HepG2 (cell line): ENCODE measurements around the gene SPPL3. TPM values are rescaled to one million over a fixed set of nuclear protein-coding genes. Genes with fewer than 3 reads are reported as not detected.

Experiments used
- ATAC-seq: fragments of 200-7000 bp; cut with Tn5 transposase; 3 replicates; pipeline ENCODE4 v1.9.1; 2020; ENCODE audit warnings: mild to moderate bottlenecking, moderate library complexity
- BruUV-seq: library from RNA; stranded (reverse); fragments of 400-500 nt; replicated peaks from 2 replicates; lab custom pipeline; 2021; lab: Mats Ljungman, UMichigan
- CTCF ChIA-PET: fragments of 300-600 bp; formaldehyde crosslinking; extraction: SDS; loops from one replicate; lab custom pipeline; 2021; ENCODE audit warnings: low total read pairs, inconsistent platforms, low intra/inter-chr PET ratio; lab: Yijun Ruan, JAX
- POLR2A ChIA-PET: fragments of 350-600 bp; sonication (Branson Sonifier 250); formaldehyde crosslinking; loops from one replicate; lab custom pipeline; 2020; ENCODE audit warnings: antibody characterized with exemption, inconsistent platforms; lab: Yijun Ruan, JAX
- DNase-seq: peaks from one replicate; pipeline ENCODE4 v3.0.0-alpha.2; 2015; ENCODE audit warnings: low spot score
- FAIRE-seq: peaks from 3 replicates; lab custom pipeline; 2011; peaks lifted over from hg19 to GRCh38; lab: Jason Lieb, UNC
- H2AFZ ChIP-seq: one replicate; pipeline ENCODE4 v1.6.1; 2011; ENCODE audit warnings: low read length, inconsistent platforms
- H3K27ac ChIP-seq: fragments of 300-600 bp; 3 replicates; pipeline ENCODE4 v1.8.0; 2011; ENCODE audit warnings: mixed run types, mild to moderate bottlenecking, mixed read lengths, low read length, inconsistent platforms; ENCODE audit not compliant: insufficient read depth; ENCODE audit errors: extremely low read length
- H3K27me3 ChIP-seq, 2 experiments: fragments of 200-600 bp in 1 of 2; 2 replicates in 1 of 2; 3 replicates in 1 of 2; pipeline versions ENCODE4 v1.6.0 to v1.8.0; 2011; ENCODE audit warnings: low read length in 2 of 2, mild to moderate bottlenecking in 2 of 2, moderate library complexity in 2 of 2, inconsistent platforms in 1 of 2; ENCODE audit not compliant: insufficient read depth in 2 of 2, control insufficient read depth in 1 of 2
- H3K36me3 ChIP-seq, 2 experiments: fragments of 200-600 bp in 1 of 2; replicated peaks in 1 of 2; 2 replicates in 1 of 2; 3 replicates in 1 of 2; pipeline versions ENCODE4 v1.5.1 to v1.8.0; 2011; ENCODE audit warnings: low read length in 2 of 2, inconsistent platforms in 1 of 2; ENCODE audit not compliant: insufficient read depth in 2 of 2, control insufficient read depth in 1 of 2
- H3K4me1 ChIP-seq: 2 replicates; pipeline ENCODE4 v1.5.1; 2012; ENCODE audit warnings: low read length, inconsistent platforms; ENCODE audit not compliant: insufficient read depth
- H3K4me2 ChIP-seq: 2 replicates; pipeline ENCODE4 v1.6.0; 2011; ENCODE audit warnings: low read depth, low read length, inconsistent platforms
- H3K4me3 ChIP-seq, 3 experiments: fragments of 200-600 bp in 1 of 3; sonication (generic), shearing (Covaris generic) in 1 of 3; replicated peaks in 1 of 3; 2 replicates each; pipeline ENCODE4 v1.5.1; 2011 to 2016; ENCODE audit warnings: low read length in 3 of 3, inconsistent platforms in 2 of 3, low read depth in 2 of 3, mild to moderate bottlenecking in 2 of 3, control low read depth in 1 of 3, mixed read lengths in 1 of 3; ENCODE audit not compliant: insufficient read depth in 1 of 3
- H3K79me2 ChIP-seq: one replicate; pipeline ENCODE4 v1.6.1; 2011; ENCODE audit warnings: low read length, inconsistent platforms; ENCODE audit not compliant: insufficient read depth
- H3K9ac ChIP-seq: 2 replicates; pipeline ENCODE4 v1.6.0; 2011; ENCODE audit warnings: mild to moderate bottlenecking, low read depth, low read length, inconsistent platforms; ENCODE audit not compliant: insufficient read depth
- H3K9me3 ChIP-seq: 2 replicates; pipeline ENCODE4 v1.5.1; 2012; ENCODE audit warnings: mild to moderate bottlenecking, low read length
- H4K20me1 ChIP-seq: 2 replicates; pipeline ENCODE4 v1.6.0; 2011; ENCODE audit warnings: inconsistent platforms, mild to moderate bottlenecking, low read length, moderate library complexity; ENCODE audit not compliant: insufficient read depth
- ARHGAP35 ChIP-seq: sonication (generic); formaldehyde crosslinking; IDR thresholded peaks from 2 replicates; pipeline ENCODE4 v1.9.0; 2022; ENCODE audit warnings: mild to moderate bottlenecking, inconsistent platforms, moderate library complexity, missing genetic modification reagents, borderline replicate concordance
- E2F2 ChIP-seq: sonication (generic); formaldehyde crosslinking; IDR thresholded peaks from 2 replicates; pipeline ENCODE4 v1.4.0; 2020; ENCODE audit warnings: missing genetic modification reagents, borderline replicate concordance
- FOXC1 ChIP-seq: sonication (generic); formaldehyde crosslinking; IDR thresholded peaks from 2 replicates; pipeline ENCODE4 v1.8.0; 2022; ENCODE audit warnings: mild to moderate bottlenecking, missing genetic modification reagents, borderline replicate concordance
- GFI1 ChIP-seq: sonication (generic); formaldehyde crosslinking; IDR thresholded peaks from 2 replicates; pipeline ENCODE4 v1.5.0; 2020; ENCODE audit warnings: missing genetic modification reagents, mild to moderate bottlenecking, borderline replicate concordance
- HIVEP1 ChIP-seq: sonication (generic); formaldehyde crosslinking; IDR thresholded peaks from 2 replicates; pipeline ENCODE4 v1.4.0; 2020; ENCODE audit warnings: mild to moderate bottlenecking, missing genetic modification reagents
- PRDM10 ChIP-seq: sonication (generic); formaldehyde crosslinking; IDR thresholded peaks from 2 replicates; pipeline ENCODE4 v1.4.0; 2020; ENCODE audit warnings: low read depth, missing genetic modification reagents
- ZBTB10 ChIP-seq: sonication (generic); formaldehyde crosslinking; IDR thresholded peaks from 2 replicates; pipeline ENCODE4 v1.4.0; 2020; ENCODE audit warnings: missing genetic modification reagents, borderline replicate concordance
- ZNF326 ChIP-seq: sonication (generic); formaldehyde crosslinking; IDR thresholded peaks from 2 replicates; pipeline ENCODE4 v1.4.0; 2020; ENCODE audit warnings: missing genetic modification reagents, borderline replicate concordance
- ZNF749 ChIP-seq: sonication (generic); formaldehyde crosslinking; IDR thresholded peaks from 2 replicates; pipeline ENCODE4 v1.8.0; 2022; ENCODE audit warnings: mild to moderate bottlenecking, missing genetic modification reagents, moderate library complexity, borderline replicate concordance
- WGBS: methylation state at CpG from one replicate; pipeline ENCODE4 v1.1.6; 2017; ENCODE audit warnings: low lambda C conversion rate; 5-methylcytosine and 5-hydroxymethylcytosine counted together
- in situ Hi-C: cut with HindIII; loops from 2 replicates; pipeline ENCODE4 v1.10.0; 2017; ENCODE audit warnings: low pct_unique_long_range_greater_than_20kb; ENCODE audit not compliant: extremely low pct_ligation_motif_present
- intact Hi-C: fragments of 100-400 bp; cut with micrococcal nuclease; formaldehyde crosslinking; loops from one replicate; pipeline ENCODE4 v1.10.0; 2022; ENCODE audit not compliant: unreplicated experiment
- polyA plus RNA-seq, 8 experiments: library from polyadenylated mRNA; depleted of rRNA in 3 of 8; stranded (reverse) in 7 of 8; unstranded in 1 of 8; fragments of >200 nt; fragmentation: Illumina TruSeq in 4 of 8; extraction: Trizol in 4 of 8; gene quantifications; 2 replicates each; pipeline versions ENCODE4 v1.2.1 to v1.2.3, GENCODE V29; 2011 to 2016; ENCODE audit warnings: low read depth in 4 of 8, missing spikeins in 1 of 8, mixed read lengths in 1 of 8; ENCODE audit not compliant: insufficient read depth in 1 of 8
- total RNA-seq, 5 experiments: library from RNA; depleted of rRNA; stranded (reverse); fragments of >200 nt; fragmentation: Illumina TruSeq; extraction: Trizol; gene quantifications; 2 replicates each; pipeline ENCODE4 v1.2.3, GENCODE V29; 2016; ENCODE audit warnings: low read depth in 1 of 5

SPPL3 gene
- total and polyA plus RNA-seq, 2 of the 13 experiments (the other 11 are each of a cell fraction or from before 2014, with no cell fraction given), result 8.9 to 9.1 TPM

- Histone ChIP-seq H3K36me3 (peaks cover 0 to 5% of the 10 kb centered on the region in 2 experiments; a peak in 1 of 5 replicates), H3K9ac (no peak overlapping the region), H2AFZ (no peak overlapping the region), H3K4me3 (no peak overlapping the region), H3K4me1 (no peaks in the 10 kb centered on the region), H4K20me1 (0 out of 2 replicates have a peak, but pooled peaks cover 7% of the 10 kb centered on the region), H3K27ac (no peak overlapping the region), H3K27me3 (no peaks in the 10 kb centered on the region), H3K79me2 (peaks cover 5% of the 10 kb centered on the region), H3K9me3 (no peaks in the 10 kb centered on the region), H3K4me2 (no peak overlapping the region)
- BruUV-seq, result no TSS peak
- no peak for DNase-seq
- 87% methylated on average over 5 of the region's 5 CpGs for WGBS
- FAIRE-seq, result no peak
- ATAC-seq, result no peak
- TF ChIP-seq ZBTB10 (CRISPR knock-in tag), result no peak
- TF ChIP-seq ZNF326, result no peak
- no peak for TF ChIP-seq PRDM10 (CRISPR knock-in tag)
- TF ChIP-seq ZNF749 (CRISPR knock-in tag), result no peak
- TF ChIP-seq ARHGAP35, result no peak
- TF ChIP-seq GFI1 (CRISPR knock-in tag), result no peak
- TF ChIP-seq HIVEP1 (CRISPR knock-in tag), result no peak
- TF ChIP-seq E2F2, result no peak
- TF ChIP-seq FOXC1, result no peak
- CTCF ChIA-PET, result no interaction called here
- POLR2A ChIA-PET, result no interaction called here
- in situ Hi-C loops, result no loop called here
- intact Hi-C loops, result no loop called here
Measured at GRCh38 chr12:120844297-120844696, 59.9 kb downstream of the SPPL3 start.
